IMR-90 (cell line): ENCODE measurements around the gene FRAS1. TPM values are rescaled to one million over a fixed set of nuclear protein-coding genes. Genes with fewer than 3 reads are reported as not detected.

ENCODE experiments used
- ATAC-seq: fragments of 200-7000 bp; cut with Tn5 transposase; 2 replicates; pipeline ENCODE4 v1.9.1; 2020; ENCODE audit warnings: low read depth, mild to moderate bottlenecking, moderate library complexity
- BruUV-seq: library from RNA; stranded (reverse); fragments of 400-500 nt; replicated peaks from 2 replicates; lab custom pipeline; 2021; lab: Mats Ljungman, UMichigan
- CTCF ChIA-PET: fragments of 300-600 bp; formaldehyde crosslinking; extraction: SDS; loops from one replicate; lab custom pipeline; 2021; ENCODE audit warnings: antibody characterized with exemption; lab: Yijun Ruan, JAX
- POLR2A ChIA-PET: fragments of 300-600 bp; sonication (Branson Sonifier 250); formaldehyde crosslinking; loops from one replicate; lab custom pipeline; 2022; ENCODE audit warnings: antibody characterized with exemption; ENCODE audit not compliant: unreplicated experiment; lab: Charles Lee
- DNase-seq: peaks from one replicate; pipeline ENCODE4 v3.0.0; 2013
- H2AFZ ChIP-seq: replicated peaks from 2 replicates; pipeline ENCODE3; 2013; ENCODE audit warnings: low read length, mild to moderate bottlenecking; ENCODE audit not compliant: poor library complexity
- H2AK5ac ChIP-seq: 2 replicates; pipeline ENCODE4 v1.6.1; 2013; ENCODE audit warnings: low read depth, low read length, inconsistent platforms
- H2AK9ac ChIP-seq: replicated peaks from 2 replicates; pipeline ENCODE3; 2013; ENCODE audit warnings: mild to moderate bottlenecking, low read depth, low read length, moderate library complexity; ENCODE audit not compliant: poor library complexity
- H2BK120ac ChIP-seq: 2 replicates; pipeline ENCODE4 v1.6.1; 2013; ENCODE audit warnings: low read depth, low read length, inconsistent platforms
- H2BK15ac ChIP-seq: 3 replicates; pipeline ENCODE4 v1.6.1; 2013; ENCODE audit warnings: low read depth, low read length, inconsistent platforms
- H2BK20ac ChIP-seq: 2 replicates; pipeline ENCODE4 v1.6.1; 2013; ENCODE audit warnings: low read depth, mild to moderate bottlenecking, inconsistent platforms, low read length, moderate library complexity
- H2BK5ac ChIP-seq: 2 replicates; pipeline ENCODE4 v1.6.1; 2013; ENCODE audit warnings: mild to moderate bottlenecking, low read depth, low read length, inconsistent platforms; ENCODE audit not compliant: poor library complexity, severe bottlenecking
- H3K14ac ChIP-seq: replicated peaks from 2 replicates; pipeline ENCODE4 v1.6.1; 2013; ENCODE audit warnings: low read depth, low read length, inconsistent platforms
- H3K18ac ChIP-seq: 2 replicates; pipeline ENCODE4 v1.6.1; 2013; ENCODE audit warnings: low read depth, low read length, control low read depth
- H3K23ac ChIP-seq: 2 replicates; pipeline ENCODE4 v1.6.1; 2013; ENCODE audit warnings: low read depth, low read length, inconsistent platforms
- H3K27ac ChIP-seq: 2 replicates; pipeline ENCODE4 v1.5.1; 2013; ENCODE audit warnings: mild to moderate bottlenecking, control low read depth, low read length; ENCODE audit not compliant: insufficient read depth
- H3K27me3 ChIP-seq: 2 replicates; pipeline ENCODE4 v1.6.1; 2013; ENCODE audit warnings: low read length; ENCODE audit not compliant: control insufficient read depth, insufficient read depth
- H3K36me3 ChIP-seq: 2 replicates; pipeline ENCODE4 v1.6.1; 2013; ENCODE audit warnings: low read length, mixed read lengths; ENCODE audit not compliant: control insufficient read depth, insufficient read depth
- H3K4ac ChIP-seq: 2 replicates; pipeline ENCODE4 v1.6.1; 2013; ENCODE audit warnings: low read depth, low read length, inconsistent platforms
- H3K4me1 ChIP-seq: 2 replicates; pipeline ENCODE4 v1.6.1; 2013; ENCODE audit warnings: low read length, mixed read lengths; ENCODE audit not compliant: control insufficient read depth, insufficient read depth
- H3K4me2 ChIP-seq: 2 replicates; pipeline ENCODE4 v1.6.1; 2013; ENCODE audit warnings: low read depth, mild to moderate bottlenecking, control low read depth, low read length, moderate library complexity
- H3K4me3 ChIP-seq: 2 replicates; pipeline ENCODE4 v1.5.1; 2013; ENCODE audit warnings: low read depth, mild to moderate bottlenecking, control low read depth, low read length, moderate library complexity; ENCODE audit not compliant: insufficient read depth
- H3K56ac ChIP-seq: 2 replicates; pipeline ENCODE4 v1.6.1; 2013; ENCODE audit warnings: low read length, inconsistent platforms; ENCODE audit not compliant: insufficient read depth; ENCODE audit errors: extremely low read depth
- H3K79me1 ChIP-seq, 2 experiments: 2 replicates each; pipeline ENCODE4 v1.6.1; 2013; ENCODE audit warnings: low read length in 2 of 2, inconsistent platforms in 1 of 2, low read depth in 1 of 2
- H3K9ac ChIP-seq: 2 replicates; pipeline ENCODE4 v1.6.1; 2013; ENCODE audit warnings: low read depth, low read length, control low read depth
- H3K9me1 ChIP-seq: 2 replicates; pipeline ENCODE4 v1.6.1; 2013; ENCODE audit warnings: low read length, inconsistent platforms; ENCODE audit not compliant: insufficient read depth
- H3K9me3 ChIP-seq: 2 replicates; pipeline ENCODE4 v1.6.1; 2013; ENCODE audit warnings: low read length; ENCODE audit not compliant: control insufficient read depth, insufficient read depth
- H4K20me1 ChIP-seq: 2 replicates; pipeline ENCODE4 v1.6.1; 2013; ENCODE audit warnings: low read length, inconsistent platforms; ENCODE audit not compliant: insufficient read depth
- H4K5ac ChIP-seq: 2 replicates; pipeline ENCODE4 v1.6.1; 2013; ENCODE audit warnings: mild to moderate bottlenecking, low read depth, low read length, control low read depth
- H4K8ac ChIP-seq, 2 experiments: 2 replicates each; pipeline ENCODE4 v1.6.1; 2013; ENCODE audit warnings: low read depth in 2 of 2, low read length in 2 of 2, control low read depth in 1 of 2, inconsistent platforms in 1 of 2
- H4K91ac ChIP-seq: 2 replicates; pipeline ENCODE4 v1.6.1; 2013; ENCODE audit warnings: low read depth, low read length, inconsistent platforms; ENCODE audit not compliant: insufficient read depth
- BHLHE40 ChIP-seq: fragments of 150-350 bp; IDR thresholded peaks from 2 replicates; pipeline ENCODE4 v1.6.1; 2016; ENCODE audit warnings: mild to moderate bottlenecking, low read depth, low read length
- CHD1 ChIP-seq: IDR thresholded peaks from 2 replicates; pipeline ENCODE4 v1.6.1; 2012; ENCODE audit warnings: low read depth, low read length, improper control_type of control experiment
- CTCF ChIP-seq: conservative IDR thresholded peaks from 2 replicates; pipeline ENCODE4 v1.5.1; 2012; ENCODE audit warnings: mild to moderate bottlenecking, low read depth, low read length, improper control_type of control experiment
- ELK1 ChIP-seq: fragments of 150-350 bp; IDR thresholded peaks from 2 replicates; pipeline ENCODE4 v1.6.1; 2016; ENCODE audit warnings: low read depth, mild to moderate bottlenecking, low read length, moderate library complexity, borderline replicate concordance
- FOS ChIP-seq: fragments of 150-350 bp; IDR thresholded peaks from 2 replicates; pipeline ENCODE4 v1.6.1; 2016; ENCODE audit warnings: low read depth, low read length
- MAFK ChIP-seq: IDR thresholded peaks from 2 replicates; pipeline ENCODE4 v1.6.1; 2012; ENCODE audit warnings: low read depth, low read length, improper control_type of control experiment
- MAZ ChIP-seq: IDR thresholded peaks from 2 replicates; pipeline ENCODE4 v1.6.1; 2012; ENCODE audit warnings: low read depth, mild to moderate bottlenecking, low read length, improper control_type of control experiment, moderate library complexity, borderline replicate concordance
- MXI1 ChIP-seq: IDR thresholded peaks from 2 replicates; pipeline ENCODE4 v1.6.1; 2012; ENCODE audit warnings: low read depth, mild to moderate bottlenecking, low read length, moderate library complexity, borderline replicate concordance
- NFE2L2 ChIP-seq: fragments of 150-350 bp; IDR thresholded peaks from 2 replicates; pipeline ENCODE4 v1.6.1; 2016; ENCODE audit warnings: low read depth, mild to moderate bottlenecking, low read length
- POLR2A ChIP-seq: IDR thresholded peaks from 2 replicates; pipeline ENCODE4 v1.6.1; 2012; ENCODE audit warnings: mild to moderate bottlenecking, low read depth, low read length
- RAD21 ChIP-seq: IDR thresholded peaks from 2 replicates; pipeline ENCODE4 v1.6.1; 2012; ENCODE audit warnings: low read length, improper control_type of control experiment
- RCOR1 ChIP-seq: IDR thresholded peaks from 2 replicates; pipeline ENCODE4 v1.6.1; 2012; ENCODE audit warnings: mild to moderate bottlenecking, low read length, improper control_type of control experiment; ENCODE audit not compliant: insufficient replicate concordance
- RFX5 ChIP-seq: IDR thresholded peaks from 2 replicates; pipeline ENCODE4 v1.8.0; 2012; ENCODE audit warnings: low read depth, mild to moderate bottlenecking, low read length, moderate library complexity
- SMC3 ChIP-seq: fragments of 150-350 bp; IDR thresholded peaks from 2 replicates; pipeline ENCODE4 v1.6.1; 2016; ENCODE audit warnings: low read depth, mild to moderate bottlenecking, antibody characterized with exemption, low read length, moderate library complexity
- dilution Hi-C: fragments of 300-500 bp; cut with HindIII; formaldehyde crosslinking; loops from one replicate; pipeline ENCODE4 v1.14.3; 2018; ENCODE audit warnings: low sequenced_read_pairs; ENCODE audit not compliant: unreplicated experiment
- in situ Hi-C: fragments of 300-500 bp; cut with MboI; formaldehyde crosslinking; loops from 3 replicates; pipeline ENCODE4 v1.14.3; 2019; ENCODE audit warnings: low sequenced_read_pairs, inconsistent platforms, mixed read lengths
- intact Hi-C: fragments of 100-400 bp; cut with micrococcal nuclease; formaldehyde crosslinking; loops from 2 replicates; pipeline ENCODE4 v1.10.0; 2022
- polyA plus RNA-seq, 3 experiments: library from polyadenylated mRNA; depleted of rRNA; stranded (reverse); fragments of >200 nt; gene quantifications; 2 replicates each; pipeline ENCODE4 v1.2.3, GENCODE V29; 2012; ENCODE audit warnings: low replicate concordance in 1 of 3
- total RNA-seq: library from RNA; depleted of rRNA; stranded (reverse); fragments of >200 nt; gene quantifications from 2 replicates; pipeline ENCODE4 v1.2.3, GENCODE V29; 2012

The FRAS1 gene
- total and polyA plus RNA-seq, 2 of the 4 experiments (the other 2 are of a cell fraction), result under 0.01 to 0.03 TPM

GRCh38 chr4:78410225-78410624 is 353.1 kb downstream of the FRAS1 start:
- dilution Hi-C loops, result no loop called here
- H4K20me1 ChIP-seq, result no peaks in the 10 kb centered on the region
- no peaks in the 10 kb centered on the region for H3K36me3 ChIP-seq
- in situ Hi-C loops, result no loop called here
- H3K27me3 ChIP-seq, result no peaks in the 10 kb centered on the region
- POLR2A ChIA-PET, result no interaction called here
- H3K4me3 ChIP-seq, result no peak overlapping the region
- H3K27ac ChIP-seq, result no peak overlapping the region
- no peak overlapping the region for H2BK5ac ChIP-seq
- no peak overlapping the region for H2BK20ac ChIP-seq
- H3K14ac ChIP-seq, result no peak overlapping the region
- H3K9me3 ChIP-seq, result no peaks in the 10 kb centered on the region
- H2AFZ ChIP-seq, result no peak overlapping the region
- DNase-seq, result no peak
- H2BK15ac ChIP-seq, result no peak overlapping the region
- H2AK5ac ChIP-seq, result no peak overlapping the region
- intact Hi-C loops, result no loop called here
- no peaks in the 10 kb centered on the region for H3K4me1 ChIP-seq
- CTCF ChIA-PET, result no interaction called here
- no peak overlapping the region for H2BK120ac ChIP-seq
- no peak overlapping the region for H3K4ac ChIP-seq
- no peak overlapping the region for H3K56ac ChIP-seq
- ATAC-seq, result no peak
- no peaks in the 10 kb centered on the region for H3K79me1 ChIP-seq
- no peak overlapping the region for H4K8ac ChIP-seq
- no peak for TF ChIP-seq FOS
- TF ChIP-seq POLR2A, result no peak
- TF ChIP-seq MAZ, result no peak
- no peak for TF ChIP-seq MXI1
- no peak for TF ChIP-seq BHLHE40
- no peak for TF ChIP-seq NFE2L2
- no peak for TF ChIP-seq CTCF
- no peak for TF ChIP-seq ELK1
- no peak for TF ChIP-seq CHD1
- no peak for TF ChIP-seq RCOR1
- TF ChIP-seq MAFK, result no peak
- no peak for TF ChIP-seq RAD21
- TF ChIP-seq RFX5, result no peak
- TF ChIP-seq SMC3, result no peak
- H3K23ac ChIP-seq, result no peak overlapping the region
- no peak overlapping the region for H4K5ac ChIP-seq
- BruUV-seq, result no TSS peak
- H4K91ac ChIP-seq, result no peak overlapping the region
- no peak overlapping the region for H3K18ac ChIP-seq
- no peaks in the 10 kb centered on the region for H3K9me1 ChIP-seq
- H3K9ac ChIP-seq, result no peak overlapping the region
- no peak overlapping the region for H2AK9ac ChIP-seq
- no peak overlapping the region for H3K4me2 ChIP-seq
